ENCODE results near the gene TUSC2. TPM values are rescaled to one million over a fixed set of nuclear protein-coding genes. Genes with fewer than 3 reads are reported as not detected.

TUSC2 gene
- total RNA-seq, 1 experiment from 2014 or later: 15.2 TPM

- ChIA-PET POLR2A (ENCODE audit: low non-redundant PET) (interaction anchor here (1.1 kb wide), 1 partner anchor 8 kb away, joined by 4 read pairs; the partner anchor contains the start of gene TUSC2), CTCF (interaction anchor here (0.5 to 1.5 kb wide), 3 partner anchors 8 to 1053 kb away, joined by 4 to 6 read pairs (median 4); partner anchors contain the start of gene TUSC2)
- BruUV-seq (replicated peaks): TSS peak; percentile 64
- Histone ChIP-seq H3K4me1 (ENCODE audit: insufficient read depth, low read length, poor library complexity, severe bottlenecking) (no peaks in the 10 kb centered on the region), H3K27me3 (replicated peaks; ENCODE audit: insufficient read depth, low read depth, low read length, poor library complexity) (no peaks in the 10 kb centered on the region), H3K9me3 (ENCODE audit: low read depth, low read length, poor library complexity, severe bottlenecking) (no peaks in the 10 kb centered on the region), H3K27ac (ENCODE audit: low read depth, low read length, poor library complexity, severe bottlenecking) (peak overlapping the region; percentile 90), H3K4me3 (ENCODE audit: low read depth, low read length, poor library complexity, severe bottlenecking) (peak overlapping the region; percentile 82), H3K36me3 (ENCODE audit: insufficient read depth, low read length, poor library complexity, severe bottlenecking) (peaks cover 5% of the 10 kb centered on the region)
- DNase-seq (ENCODE audit: low spot score): no peak
- TF ChIP-seq CTCF (conservative IDR thresholded peaks at IDR 0.05; ENCODE audit: low read depth, low read length): no peak
- no peak for TF ChIP-seq EZH2 (IDR thresholded peaks at IDR 0.05; ENCODE audit: borderline replicate concordance, low read depth, low read length, poor library complexity, severe bottlenecking)
- intact Hi-C loops (cut with micrococcal nuclease; ENCODE audit: unreplicated experiment): no loop called here
Measured at GRCh38 chr3:50336452-50337174, 8.6 kb upstream of the TUSC2 start.

GRCh38 chr3:50334339-50335075 lies 6.5 kb upstream of the TUSC2 start:
- no peak overlapping the region for H3K4me3 ChIP-seq (ENCODE audit: low read depth, low read length, poor library complexity, severe bottlenecking)
- TF ChIP-seq EZH2 (IDR thresholded peaks at IDR 0.05; ENCODE audit: borderline replicate concordance, low read depth, low read length, poor library complexity, severe bottlenecking): no peak
- no peak for TF ChIP-seq CTCF (conservative IDR thresholded peaks at IDR 0.05; ENCODE audit: low read depth, low read length)
- ChIA-PET POLR2A (ENCODE audit: low non-redundant PET) (no interaction called here), CTCF (no interaction called here)
- no TSS peak for BruUV-seq (replicated peaks)
- peaks cover 16% of the 10 kb centered on the region for H3K36me3 ChIP-seq (ENCODE audit: insufficient read depth, low read length, poor library complexity, severe bottlenecking)
- H3K27me3 ChIP-seq (replicated peaks; ENCODE audit: insufficient read depth, low read depth, low read length, poor library complexity): no peaks in the 10 kb centered on the region
- no peak overlapping the region for H3K27ac ChIP-seq (ENCODE audit: low read depth, low read length, poor library complexity, severe bottlenecking)
- H3K4me1 ChIP-seq (ENCODE audit: insufficient read depth, low read length, poor library complexity, severe bottlenecking): no peaks in the 10 kb centered on the region
- DNase-seq (ENCODE audit: low spot score): no peak
- no peaks in the 10 kb centered on the region for H3K9me3 ChIP-seq (ENCODE audit: low read depth, low read length, poor library complexity, severe bottlenecking)
- intact Hi-C loops (cut with micrococcal nuclease; ENCODE audit: unreplicated experiment): no loop called here

- ChIA-PET POLR2A (ENCODE audit: low non-redundant PET) (no interaction called here), CTCF (no interaction called here)
- H3K27me3 ChIP-seq (replicated peaks; ENCODE audit: insufficient read depth, low read depth, low read length, poor library complexity): no peaks in the 10 kb centered on the region
- TF ChIP-seq EZH2 (IDR thresholded peaks at IDR 0.05; ENCODE audit: borderline replicate concordance, low read depth, low read length, poor library complexity, severe bottlenecking): no peak
- no peak for TF ChIP-seq CTCF (conservative IDR thresholded peaks at IDR 0.05; ENCODE audit: low read depth, low read length)
- no peaks in the 10 kb centered on the region for H3K4me1 ChIP-seq (ENCODE audit: insufficient read depth, low read length, poor library complexity, severe bottlenecking)
- peaks cover 16% of the 10 kb centered on the region for H3K36me3 ChIP-seq (ENCODE audit: insufficient read depth, low read length, poor library complexity, severe bottlenecking)
- DNase-seq (ENCODE audit: low spot score): no peak
- no peak overlapping the region for H3K27ac ChIP-seq (ENCODE audit: low read depth, low read length, poor library complexity, severe bottlenecking)
- intact Hi-C loops (cut with micrococcal nuclease; ENCODE audit: unreplicated experiment): no loop called here
- H3K4me3 ChIP-seq (ENCODE audit: low read depth, low read length, poor library complexity, severe bottlenecking): no peak overlapping the region
- no TSS peak for BruUV-seq (replicated peaks)
- no peaks in the 10 kb centered on the region for H3K9me3 ChIP-seq (ENCODE audit: low read depth, low read length, poor library complexity, severe bottlenecking)
Measured at GRCh38 chr3:50333744-50334328, 5.8 kb upstream of the TUSC2 start.
